ENCODE data around the gene CCRL2. TPM values are rescaled to one million over a fixed set of nuclear protein-coding genes. Genes with fewer than 3 reads are reported as not detected.

Gene CCRL2
- total and polyA plus RNA-seq, 2 of the 4 experiments (the other 2 are of a cell fraction): 0.29 to 0.36 TPM

DNA sequence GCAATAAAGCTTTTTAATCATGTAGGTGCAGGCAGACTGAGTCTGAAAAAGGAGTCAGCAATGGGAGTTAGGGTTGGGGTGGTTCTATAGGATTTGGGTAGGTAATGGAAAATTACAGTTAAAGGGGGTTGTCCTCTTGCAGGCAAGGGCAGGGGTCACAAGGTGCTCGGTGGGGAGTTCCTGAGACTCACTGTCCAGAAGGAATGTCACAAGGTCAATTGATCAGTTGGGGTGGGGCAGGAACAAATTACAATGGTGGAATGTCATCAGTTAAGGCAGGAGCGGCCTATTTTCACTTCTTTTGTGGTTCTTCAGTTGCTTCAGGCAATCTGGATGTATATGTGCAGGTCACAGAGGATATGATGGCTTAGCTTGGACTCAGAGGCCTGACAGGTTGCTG is 14.0 kb upstream of the CCRL2 start:
- peaks cover 4% of the 10 kb centered on the region for H3K4me1 ChIP-seq (ENCODE audit: control insufficient read depth, insufficient read depth, low read length)
- no peak overlapping the region for H4K8ac ChIP-seq (ENCODE audit: low read depth in 2 of 2, low read length in 2 of 2)
- no peak overlapping the region for H4K91ac ChIP-seq (ENCODE audit: insufficient read depth, low read depth, low read length)
- no peak overlapping the region for H3K4me3 ChIP-seq (ENCODE audit: insufficient read depth, low read depth, low read length)
- H3K14ac ChIP-seq (replicated peaks; ENCODE audit: low read depth, low read length): no peak overlapping the region
- H2BK20ac ChIP-seq (ENCODE audit: low read depth, low read length): no peak overlapping the region
- H4K5ac ChIP-seq (ENCODE audit: low read depth, low read length): no peak overlapping the region
- no TSS peak for BruUV-seq (replicated peaks)
- no peak for DNase-seq
- TF ChIP-seq, protein P1, sequence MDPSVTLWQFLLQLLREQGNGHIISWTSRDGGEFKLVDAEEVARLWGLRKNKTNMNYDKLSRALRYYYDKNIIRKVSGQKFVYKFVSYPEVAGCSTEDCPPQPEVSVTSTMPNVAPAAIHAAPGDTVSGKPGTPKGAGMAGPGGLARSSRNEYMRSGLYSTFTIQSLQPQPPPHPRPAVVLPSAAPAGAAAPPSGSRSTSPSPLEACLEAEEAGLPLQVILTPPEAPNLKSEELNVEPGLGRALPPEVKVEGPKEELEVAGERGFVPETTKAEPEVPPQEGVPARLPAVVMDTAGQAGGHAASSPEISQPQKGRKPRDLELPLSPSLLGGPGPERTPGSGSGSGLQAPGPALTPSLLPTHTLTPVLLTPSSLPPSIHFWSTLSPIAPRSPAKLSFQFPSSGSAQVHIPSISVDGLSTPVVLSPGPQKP (IDR thresholded peaks at IDR 0.05; ENCODE audit: borderline replicate concordance, low read depth, low read length): no peak
- TF ChIP-seq NFE2L2 (IDR thresholded peaks at IDR 0.05; ENCODE audit: low read depth, low read length) (no peak), CEBPB (IDR thresholded peaks at IDR 0.05; ENCODE audit: low read depth, low read length) (no peak), RAD21 (IDR thresholded peaks at IDR 0.05; ENCODE audit: low read length) (no peak)
- no peak overlapping the region; the same call in 1 of the 2 replicates for H3K23ac ChIP-seq (ENCODE audit: low read depth, low read length)
- H2AFZ ChIP-seq (replicated peaks; ENCODE audit: low read length, poor library complexity): no peak overlapping the region
- 33% methylated on average over 1 of the region's 2 CpGs; no CpG with 5 or more reads in 1 of the 2 experiments for WGBS, 2 experiments (ENCODE audit: extremely low coverage in 2 of 2, insufficient read length in 1 of 2)
- H3K56ac ChIP-seq (ENCODE audit: extremely low read depth, insufficient read depth, low read length): no peak overlapping the region
- H3K36me3 ChIP-seq (ENCODE audit: control insufficient read depth, insufficient read depth, low read length): no peaks in the 10 kb centered on the region
- H3K9ac ChIP-seq (ENCODE audit: low read depth, low read length): no peak overlapping the region
- H4K20me1 ChIP-seq (ENCODE audit: insufficient read depth, low read length): no peaks in the 10 kb centered on the region
- in situ Hi-C loops (cut with MboI; ENCODE audit: low sequenced_read_pairs): no loop called here
- no peak overlapping the region for H2BK120ac ChIP-seq (ENCODE audit: low read depth, low read length)
- H3K18ac ChIP-seq (ENCODE audit: low read depth, low read length): no peak overlapping the region
- H2BK15ac ChIP-seq (ENCODE audit: low read depth, low read length): no peak overlapping the region
- no peak for ATAC-seq (ENCODE audit: low read depth)
- peaks cover 2% of the 10 kb centered on the region; the same call in 1 of the 2 replicates for H3K9me3 ChIP-seq (ENCODE audit: control insufficient read depth, insufficient read depth, low read length)
- H2AK5ac ChIP-seq (ENCODE audit: low read depth, low read length): no peak overlapping the region
- POLR2A ChIA-PET (ENCODE audit: unreplicated experiment): no interaction called here
- no peak overlapping the region for H2BK5ac ChIP-seq (ENCODE audit: low read depth, low read length, poor library complexity, severe bottlenecking)
- H3K9me1 ChIP-seq (ENCODE audit: insufficient read depth, low read length): no peaks in the 10 kb centered on the region
- CTCF ChIA-PET: no interaction called here
- dilution Hi-C loops (cut with HindIII; ENCODE audit: low sequenced_read_pairs, unreplicated experiment): no loop called here
- no peak overlapping the region for H3K4me2 ChIP-seq (ENCODE audit: low read depth, low read length)
- H3K4ac ChIP-seq (ENCODE audit: low read depth, low read length): no peak overlapping the region
- intact Hi-C loops (cut with micrococcal nuclease): no loop called here
- H3K27ac ChIP-seq (ENCODE audit: insufficient read depth, low read length): no peak overlapping the region
- H3K79me1 ChIP-seq (ENCODE audit: low read depth in 1 of 2, low read length in 2 of 2): no peaks in the 10 kb centered on the region
- no peak overlapping the region for H2AK9ac ChIP-seq (replicated peaks; ENCODE audit: low read depth, low read length, poor library complexity)
- H3K27me3 ChIP-seq (ENCODE audit: control insufficient read depth, insufficient read depth, low read length): peaks cover 11% of the 10 kb centered on the region
